IMR-90 (cell line): Measurements from ENCODE around the gene JAKMIP2. TPM values are rescaled to one million over a fixed set of nuclear protein-coding genes. Genes with fewer than 3 reads are reported as not detected.

Experiments used
- ATAC-seq: fragments of 200-7000 bp; cut with Tn5 transposase; 2 replicates; pipeline ENCODE4 v1.9.1; 2020; ENCODE audit warnings: low read depth, mild to moderate bottlenecking, moderate library complexity
- BruUV-seq: library from RNA; stranded (reverse); fragments of 400-500 nt; replicated peaks from 2 replicates; lab custom pipeline; 2021; lab: Mats Ljungman, UMichigan
- CTCF ChIA-PET: fragments of 300-600 bp; formaldehyde crosslinking; extraction: SDS; loops from one replicate; lab custom pipeline; 2021; ENCODE audit warnings: antibody characterized with exemption; lab: Yijun Ruan, JAX
- POLR2A ChIA-PET: fragments of 300-600 bp; sonication (Branson Sonifier 250); formaldehyde crosslinking; loops from one replicate; lab custom pipeline; 2022; ENCODE audit warnings: antibody characterized with exemption; ENCODE audit not compliant: unreplicated experiment; lab: Charles Lee
- DNase-seq: peaks from one replicate; pipeline ENCODE4 v3.0.0; 2013
- H2AFZ ChIP-seq: replicated peaks from 2 replicates; pipeline ENCODE3; 2013; ENCODE audit warnings: low read length, mild to moderate bottlenecking; ENCODE audit not compliant: poor library complexity
- H2AK5ac ChIP-seq: 2 replicates; pipeline ENCODE4 v1.6.1; 2013; ENCODE audit warnings: low read depth, low read length, inconsistent platforms
- H2AK9ac ChIP-seq: replicated peaks from 2 replicates; pipeline ENCODE3; 2013; ENCODE audit warnings: mild to moderate bottlenecking, low read depth, low read length, moderate library complexity; ENCODE audit not compliant: poor library complexity
- H2BK120ac ChIP-seq: 2 replicates; pipeline ENCODE4 v1.6.1; 2013; ENCODE audit warnings: low read depth, low read length, inconsistent platforms
- H2BK15ac ChIP-seq: 3 replicates; pipeline ENCODE4 v1.6.1; 2013; ENCODE audit warnings: low read depth, low read length, inconsistent platforms
- H2BK20ac ChIP-seq: 2 replicates; pipeline ENCODE4 v1.6.1; 2013; ENCODE audit warnings: low read depth, mild to moderate bottlenecking, inconsistent platforms, low read length, moderate library complexity
- H2BK5ac ChIP-seq: 2 replicates; pipeline ENCODE4 v1.6.1; 2013; ENCODE audit warnings: mild to moderate bottlenecking, low read depth, low read length, inconsistent platforms; ENCODE audit not compliant: poor library complexity, severe bottlenecking
- H3K14ac ChIP-seq: replicated peaks from 2 replicates; pipeline ENCODE4 v1.6.1; 2013; ENCODE audit warnings: low read depth, low read length, inconsistent platforms
- H3K18ac ChIP-seq: 2 replicates; pipeline ENCODE4 v1.6.1; 2013; ENCODE audit warnings: low read depth, low read length, control low read depth
- H3K23ac ChIP-seq: 2 replicates; pipeline ENCODE4 v1.6.1; 2013; ENCODE audit warnings: low read depth, low read length, inconsistent platforms
- H3K27ac ChIP-seq: 2 replicates; pipeline ENCODE4 v1.5.1; 2013; ENCODE audit warnings: mild to moderate bottlenecking, control low read depth, low read length; ENCODE audit not compliant: insufficient read depth
- H3K27me3 ChIP-seq: 2 replicates; pipeline ENCODE4 v1.6.1; 2013; ENCODE audit warnings: low read length; ENCODE audit not compliant: control insufficient read depth, insufficient read depth
- H3K36me3 ChIP-seq: 2 replicates; pipeline ENCODE4 v1.6.1; 2013; ENCODE audit warnings: low read length, mixed read lengths; ENCODE audit not compliant: control insufficient read depth, insufficient read depth
- H3K4ac ChIP-seq: 2 replicates; pipeline ENCODE4 v1.6.1; 2013; ENCODE audit warnings: low read depth, low read length, inconsistent platforms
- H3K4me1 ChIP-seq: 2 replicates; pipeline ENCODE4 v1.6.1; 2013; ENCODE audit warnings: low read length, mixed read lengths; ENCODE audit not compliant: control insufficient read depth, insufficient read depth
- H3K4me2 ChIP-seq: 2 replicates; pipeline ENCODE4 v1.6.1; 2013; ENCODE audit warnings: low read depth, mild to moderate bottlenecking, control low read depth, low read length, moderate library complexity
- H3K4me3 ChIP-seq: 2 replicates; pipeline ENCODE4 v1.5.1; 2013; ENCODE audit warnings: low read depth, mild to moderate bottlenecking, control low read depth, low read length, moderate library complexity; ENCODE audit not compliant: insufficient read depth
- H3K56ac ChIP-seq: 2 replicates; pipeline ENCODE4 v1.6.1; 2013; ENCODE audit warnings: low read length, inconsistent platforms; ENCODE audit not compliant: insufficient read depth; ENCODE audit errors: extremely low read depth
- H3K79me1 ChIP-seq, 2 experiments: 2 replicates each; pipeline ENCODE4 v1.6.1; 2013; ENCODE audit warnings: low read length in 2 of 2, inconsistent platforms in 1 of 2, low read depth in 1 of 2
- H3K9ac ChIP-seq: 2 replicates; pipeline ENCODE4 v1.6.1; 2013; ENCODE audit warnings: low read depth, low read length, control low read depth
- H3K9me1 ChIP-seq: 2 replicates; pipeline ENCODE4 v1.6.1; 2013; ENCODE audit warnings: low read length, inconsistent platforms; ENCODE audit not compliant: insufficient read depth
- H3K9me3 ChIP-seq: 2 replicates; pipeline ENCODE4 v1.6.1; 2013; ENCODE audit warnings: low read length; ENCODE audit not compliant: control insufficient read depth, insufficient read depth
- H4K20me1 ChIP-seq: 2 replicates; pipeline ENCODE4 v1.6.1; 2013; ENCODE audit warnings: low read length, inconsistent platforms; ENCODE audit not compliant: insufficient read depth
- H4K5ac ChIP-seq: 2 replicates; pipeline ENCODE4 v1.6.1; 2013; ENCODE audit warnings: mild to moderate bottlenecking, low read depth, low read length, control low read depth
- H4K8ac ChIP-seq, 2 experiments: 2 replicates each; pipeline ENCODE4 v1.6.1; 2013; ENCODE audit warnings: low read depth in 2 of 2, low read length in 2 of 2, control low read depth in 1 of 2, inconsistent platforms in 1 of 2
- H4K91ac ChIP-seq: 2 replicates; pipeline ENCODE4 v1.6.1; 2013; ENCODE audit warnings: low read depth, low read length, inconsistent platforms; ENCODE audit not compliant: insufficient read depth
- BHLHE40 ChIP-seq: fragments of 150-350 bp; IDR thresholded peaks from 2 replicates; pipeline ENCODE4 v1.6.1; 2016; ENCODE audit warnings: mild to moderate bottlenecking, low read depth, low read length
- FOS ChIP-seq: fragments of 150-350 bp; IDR thresholded peaks from 2 replicates; pipeline ENCODE4 v1.6.1; 2016; ENCODE audit warnings: low read depth, low read length
- MXI1 ChIP-seq: IDR thresholded peaks from 2 replicates; pipeline ENCODE4 v1.6.1; 2012; ENCODE audit warnings: low read depth, mild to moderate bottlenecking, low read length, moderate library complexity, borderline replicate concordance
- NFE2L2 ChIP-seq: fragments of 150-350 bp; IDR thresholded peaks from 2 replicates; pipeline ENCODE4 v1.6.1; 2016; ENCODE audit warnings: low read depth, mild to moderate bottlenecking, low read length
- POLR2A ChIP-seq: IDR thresholded peaks from 2 replicates; pipeline ENCODE4 v1.6.1; 2012; ENCODE audit warnings: mild to moderate bottlenecking, low read depth, low read length
- RFX5 ChIP-seq: IDR thresholded peaks from 2 replicates; pipeline ENCODE4 v1.8.0; 2012; ENCODE audit warnings: low read depth, mild to moderate bottlenecking, low read length, moderate library complexity
- WGBS, 2 experiments: methylation state at CpG; one replicate each; pipeline versions ENCODE4 v1.1.5 to v1.1.7; 2013; ENCODE audit warnings: missing lambda C conversion rate in 2 of 2; ENCODE audit not compliant: insufficient read length in 1 of 2; ENCODE audit errors: extremely low coverage in 2 of 2; 5-methylcytosine and 5-hydroxymethylcytosine counted together
- dilution Hi-C: fragments of 300-500 bp; cut with HindIII; formaldehyde crosslinking; loops from one replicate; pipeline ENCODE4 v1.14.3; 2018; ENCODE audit warnings: low sequenced_read_pairs; ENCODE audit not compliant: unreplicated experiment
- in situ Hi-C: fragments of 300-500 bp; cut with MboI; formaldehyde crosslinking; loops from 3 replicates; pipeline ENCODE4 v1.14.3; 2019; ENCODE audit warnings: low sequenced_read_pairs, inconsistent platforms, mixed read lengths
- intact Hi-C: fragments of 100-400 bp; cut with micrococcal nuclease; formaldehyde crosslinking; loops from 2 replicates; pipeline ENCODE4 v1.10.0; 2022
- polyA plus RNA-seq, 3 experiments: library from polyadenylated mRNA; depleted of rRNA; stranded (reverse); fragments of >200 nt; gene quantifications; 2 replicates each; pipeline ENCODE4 v1.2.3, GENCODE V29; 2012; ENCODE audit warnings: low replicate concordance in 1 of 3
- total RNA-seq: library from RNA; depleted of rRNA; stranded (reverse); fragments of >200 nt; gene quantifications from 2 replicates; pipeline ENCODE4 v1.2.3, GENCODE V29; 2012
- TF ChIP-seq, protein P1 (sequence below): fragments of 150-350 bp; IDR thresholded peaks from 2 replicates; pipeline ENCODE4 v1.6.1; 2016; ENCODE audit warnings: low read depth, mild to moderate bottlenecking, low read length, moderate library complexity, borderline replicate concordance
- TF ChIP-seq, protein P2 (sequence below): conservative IDR thresholded peaks from 2 replicates; pipeline ENCODE4 v1.5.1; 2012; ENCODE audit warnings: mild to moderate bottlenecking, low read depth, low read length, improper control_type of control experiment
- TF ChIP-seq, protein P3 (sequence below): fragments of 150-350 bp; IDR thresholded peaks from 2 replicates; pipeline ENCODE4 v1.6.1; 2017; ENCODE audit warnings: mild to moderate bottlenecking, antibody characterized with exemption, low read length, low read depth

Gene JAKMIP2
- total and polyA plus RNA-seq, 2 of the 4 experiments (the other 2 are of a cell fraction), result under 0.01 TPM; not detected in 1

DNA sequence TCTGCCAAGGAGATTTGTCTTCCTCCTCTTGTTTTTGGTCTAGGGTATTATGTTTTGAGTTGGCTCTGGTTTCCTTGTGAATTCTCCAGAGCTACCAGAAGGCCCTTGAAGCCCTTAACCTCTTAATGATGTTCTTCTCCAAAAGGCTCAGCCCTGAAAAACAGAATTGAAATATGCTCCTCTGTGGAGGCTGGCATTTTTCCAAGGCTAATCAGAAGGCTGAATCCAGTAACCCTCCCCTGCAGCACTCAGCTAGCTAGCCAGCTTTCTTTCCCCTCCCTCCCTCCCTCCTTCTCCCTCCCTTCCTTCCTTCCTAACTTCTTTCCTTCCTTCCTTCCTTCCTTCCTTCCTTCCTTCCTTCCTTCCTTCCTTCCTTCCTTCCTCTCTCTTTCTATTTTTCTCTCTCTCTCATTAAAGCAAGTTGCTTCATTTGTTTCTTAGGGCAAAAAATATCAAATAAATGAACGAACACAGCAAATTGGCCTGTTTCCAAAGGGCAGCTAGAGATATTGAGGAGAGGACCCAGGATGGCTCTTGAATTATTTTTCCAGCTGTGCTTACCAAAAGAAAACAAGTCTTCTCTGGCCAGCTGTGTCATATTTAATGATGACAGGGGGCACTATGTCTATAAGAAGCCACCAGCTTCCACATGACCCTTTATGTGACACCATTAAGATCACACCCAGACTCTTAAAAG lies 38.7 kb downstream of the JAKMIP2 start:
- Histone ChIP-seq H3K4me1 (no peaks in the 10 kb centered on the region), H3K9ac (no peak overlapping the region), H2AFZ (no peak overlapping the region), H2BK15ac (no peak overlapping the region), H3K56ac (no peak overlapping the region), H3K4ac (no peak overlapping the region), H4K20me1 (no peaks in the 10 kb centered on the region), H3K79me1 (no peaks in the 10 kb centered on the region), H3K23ac (no peak overlapping the region), H3K27ac (no peak overlapping the region), H2BK5ac (no peak overlapping the region), H3K14ac (no peak overlapping the region), H4K8ac (no peak overlapping the region), H3K9me3 (no peaks in the 10 kb centered on the region), H3K27me3 (no peaks in the 10 kb centered on the region), H2AK5ac (no peak overlapping the region), H3K4me3 (no peak overlapping the region), H4K91ac (no peak overlapping the region), H4K5ac (no peak overlapping the region), H3K9me1 (no peaks in the 10 kb centered on the region), H3K4me2 (no peak overlapping the region), H2BK120ac (no peak overlapping the region), H3K18ac (no peak overlapping the region), H3K36me3 (no peaks in the 10 kb centered on the region), H2BK20ac (no peak overlapping the region), H2AK9ac (no peak overlapping the region)
- dilution Hi-C loops (no loop called here), in situ Hi-C loops (no loop called here), intact Hi-C loops (no loop called here)
- ChIA-PET CTCF (no interaction called here), POLR2A (no interaction called here)
- WGBS, 2 experiments, result no CpG with 5 or more reads among the region's 1 CpG
- no TSS peak for BruUV-seq
- ATAC-seq (no peak), DNase-seq (no peak)
- no peak for TF ChIP-seq POLR2A
- TF ChIP-seq, protein P1, sequence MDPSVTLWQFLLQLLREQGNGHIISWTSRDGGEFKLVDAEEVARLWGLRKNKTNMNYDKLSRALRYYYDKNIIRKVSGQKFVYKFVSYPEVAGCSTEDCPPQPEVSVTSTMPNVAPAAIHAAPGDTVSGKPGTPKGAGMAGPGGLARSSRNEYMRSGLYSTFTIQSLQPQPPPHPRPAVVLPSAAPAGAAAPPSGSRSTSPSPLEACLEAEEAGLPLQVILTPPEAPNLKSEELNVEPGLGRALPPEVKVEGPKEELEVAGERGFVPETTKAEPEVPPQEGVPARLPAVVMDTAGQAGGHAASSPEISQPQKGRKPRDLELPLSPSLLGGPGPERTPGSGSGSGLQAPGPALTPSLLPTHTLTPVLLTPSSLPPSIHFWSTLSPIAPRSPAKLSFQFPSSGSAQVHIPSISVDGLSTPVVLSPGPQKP, result no peak
- no peak for TF ChIP-seq MXI1
- TF ChIP-seq FOS, result no peak
- no peak for TF ChIP-seq NFE2L2
- TF ChIP-seq BHLHE40, result no peak
- TF ChIP-seq RFX5, result no peak
- TF ChIP-seq, protein P2, sequence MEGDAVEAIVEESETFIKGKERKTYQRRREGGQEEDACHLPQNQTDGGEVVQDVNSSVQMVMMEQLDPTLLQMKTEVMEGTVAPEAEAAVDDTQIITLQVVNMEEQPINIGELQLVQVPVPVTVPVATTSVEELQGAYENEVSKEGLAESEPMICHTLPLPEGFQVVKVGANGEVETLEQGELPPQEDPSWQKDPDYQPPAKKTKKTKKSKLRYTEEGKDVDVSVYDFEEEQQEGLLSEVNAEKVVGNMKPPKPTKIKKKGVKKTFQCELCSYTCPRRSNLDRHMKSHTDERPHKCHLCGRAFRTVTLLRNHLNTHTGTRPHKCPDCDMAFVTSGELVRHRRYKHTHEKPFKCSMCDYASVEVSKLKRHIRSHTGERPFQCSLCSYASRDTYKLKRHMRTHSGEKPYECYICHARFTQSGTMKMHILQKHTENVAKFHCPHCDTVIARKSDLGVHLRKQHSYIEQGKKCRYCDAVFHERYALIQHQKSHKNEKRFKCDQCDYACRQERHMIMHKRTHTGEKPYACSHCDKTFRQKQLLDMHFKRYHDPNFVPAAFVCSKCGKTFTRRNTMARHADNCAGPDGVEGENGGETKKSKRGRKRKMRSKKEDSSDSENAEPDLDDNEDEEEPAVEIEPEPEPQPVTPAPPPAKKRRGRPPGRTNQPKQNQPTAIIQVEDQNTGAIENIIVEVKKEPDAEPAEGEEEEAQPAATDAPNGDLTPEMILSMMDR, result no peak
- TF ChIP-seq, protein P3, sequence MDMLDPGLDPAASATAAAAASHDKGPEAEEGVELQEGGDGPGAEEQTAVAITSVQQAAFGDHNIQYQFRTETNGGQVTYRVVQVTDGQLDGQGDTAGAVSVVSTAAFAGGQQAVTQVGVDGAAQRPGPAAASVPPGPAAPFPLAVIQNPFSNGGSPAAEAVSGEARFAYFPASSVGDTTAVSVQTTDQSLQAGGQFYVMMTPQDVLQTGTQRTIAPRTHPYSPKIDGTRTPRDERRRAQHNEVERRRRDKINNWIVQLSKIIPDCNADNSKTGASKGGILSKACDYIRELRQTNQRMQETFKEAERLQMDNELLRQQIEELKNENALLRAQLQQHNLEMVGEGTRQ, result no peak
